Measurements from ENCODE around the gene BEND5.

BEND5 gene

GRCh38 chr1:48767975-48768510, 8.6 kb downstream of the BEND5 start:
- no peak for DNase-seq (ENCODE audit: low read depth in 1 of 2, low spot score in 1 of 2)

- DNase-seq (ENCODE audit: low read depth in 1 of 2, low spot score in 1 of 2) = no peak
Measured at GRCh38 chr1:48765335-48765734, 11.4 kb downstream of the BEND5 start.

- no peak for DNase-seq (ENCODE audit: low read depth in 1 of 2, low spot score in 1 of 2)
Measured at GRCh38 chr1:48761986-48762385, 14.7 kb downstream of the BEND5 start.

- DNase-seq (ENCODE audit: low read depth in 1 of 2, low spot score in 1 of 2) = no peak
Measured at GRCh38 chr1:48761411-48761810, 15.3 kb downstream of the BEND5 start.

- DNase-seq (ENCODE audit: low read depth in 1 of 2, low spot score in 1 of 2) = no peak
Measured at GRCh38 chr1:48760857-48761256, 15.8 kb downstream of the BEND5 start.

- DNase-seq (ENCODE audit: low read depth in 1 of 2, low spot score in 1 of 2) = no peak
Measured at GRCh38 chr1:48758976-48759375, 17.7 kb downstream of the BEND5 start.

GRCh38 chr1:48757363-48757762, 19.3 kb downstream of the BEND5 start:
- DNase-seq (ENCODE audit: low read depth in 1 of 2, low spot score in 1 of 2) = no peak

- DNase-seq (ENCODE audit: low read depth in 1 of 2, low spot score in 1 of 2) = no peak
Measured at GRCh38 chr1:48756683-48757316, 19.9 kb downstream of the BEND5 start.

GRCh38 chr1:48753293-48753692, 23.4 kb downstream of the BEND5 start:
- DNase-seq (ENCODE audit: low read depth in 1 of 2, low spot score in 1 of 2) = no peak

GRCh38 chr1:48750109-48750508, 26.6 kb downstream of the BEND5 start:
- no peak for DNase-seq (ENCODE audit: low read depth in 1 of 2, low spot score in 1 of 2)

GRCh38 chr1:48749068-48749467, 27.6 kb downstream of the BEND5 start:
- DNase-seq (ENCODE audit: low read depth in 1 of 2, low spot score in 1 of 2) = no peak

- no peak for DNase-seq (ENCODE audit: low read depth in 1 of 2, low spot score in 1 of 2)
Measured at GRCh38 chr1:48746906-48747305, 29.8 kb downstream of the BEND5 start.

- no peak for DNase-seq (ENCODE audit: low read depth in 1 of 2, low spot score in 1 of 2)
Measured at GRCh38 chr1:48744032-48744431, 32.7 kb downstream of the BEND5 start.

- no peak for DNase-seq (ENCODE audit: low read depth in 1 of 2, low spot score in 1 of 2)
Measured at GRCh38 chr1:48743480-48743879, 33.2 kb downstream of the BEND5 start.

GRCh38 chr1:48741380-48741779, 35.3 kb downstream of the BEND5 start:
- DNase-seq (ENCODE audit: low read depth in 1 of 2, low spot score in 1 of 2) = no peak

- no peak for DNase-seq (ENCODE audit: low read depth in 1 of 2, low spot score in 1 of 2)
Measured at GRCh38 chr1:48740621-48741020, 36.1 kb downstream of the BEND5 start.

GRCh38 chr1:48739091-48739490, 37.6 kb downstream of the BEND5 start:
- DNase-seq (ENCODE audit: low read depth in 1 of 2, low spot score in 1 of 2) = no peak

GRCh38 chr1:48738356-48738755, 38.3 kb downstream of the BEND5 start:
- no peak for DNase-seq (ENCODE audit: low read depth in 1 of 2, low spot score in 1 of 2)

- no peak for DNase-seq (ENCODE audit: low read depth in 1 of 2, low spot score in 1 of 2)
Measured at GRCh38 chr1:48735796-48736195, 40.9 kb downstream of the BEND5 start.

GRCh38 chr1:48730164-48730910, 46.4 kb downstream of the BEND5 start:
- DNase-seq (ENCODE audit: low read depth in 1 of 2, low spot score in 1 of 2) = no peak

GRCh38 chr1:48728584-48728983, 48.1 kb downstream of the BEND5 start:
- DNase-seq (ENCODE audit: low read depth in 1 of 2, low spot score in 1 of 2) = no peak

GRCh38 chr1:48726557-48727215, 50.0 kb downstream of the BEND5 start:
- DNase-seq (ENCODE audit: low read depth in 1 of 2, low spot score in 1 of 2) = no peak
